ENCODE measurements around the gene PTPRN2.

Gene PTPRN2

DNA sequence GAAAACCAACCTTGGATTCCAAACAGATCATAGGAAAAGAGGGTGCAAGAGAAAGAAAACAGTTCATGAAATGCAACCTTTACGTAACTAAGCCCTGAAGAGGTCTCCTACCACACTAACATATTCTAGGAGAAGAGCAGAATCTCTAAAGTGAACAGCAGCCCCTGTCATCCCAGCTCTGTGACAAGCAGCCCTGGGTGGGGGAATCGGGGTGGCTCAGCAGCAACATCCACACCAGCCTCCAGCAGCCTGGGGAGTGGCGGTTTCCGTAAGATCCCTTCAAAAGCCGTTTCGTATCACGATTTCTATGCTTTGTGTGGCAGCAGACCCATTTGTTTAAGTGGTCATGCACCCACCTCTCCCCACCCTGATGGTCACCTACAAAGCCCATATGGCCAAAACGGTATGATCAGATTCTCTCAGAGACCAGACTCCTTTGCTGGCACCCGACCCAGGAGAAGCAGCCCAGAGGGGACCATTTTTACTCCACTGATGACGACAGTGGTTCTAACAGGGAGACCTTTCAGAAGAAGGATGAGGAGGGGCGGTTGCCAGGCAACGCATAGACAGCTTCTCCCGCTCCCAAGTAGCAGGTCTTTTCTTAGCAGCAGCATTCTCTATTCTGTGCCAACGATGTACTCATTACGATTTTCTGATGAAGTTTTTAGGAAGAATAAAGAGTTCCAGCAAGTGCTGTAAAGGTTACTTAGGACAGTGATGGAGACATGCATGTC lies 950.2 kb downstream of the PTPRN2 start:
- no peak for DNase-seq

DNA sequence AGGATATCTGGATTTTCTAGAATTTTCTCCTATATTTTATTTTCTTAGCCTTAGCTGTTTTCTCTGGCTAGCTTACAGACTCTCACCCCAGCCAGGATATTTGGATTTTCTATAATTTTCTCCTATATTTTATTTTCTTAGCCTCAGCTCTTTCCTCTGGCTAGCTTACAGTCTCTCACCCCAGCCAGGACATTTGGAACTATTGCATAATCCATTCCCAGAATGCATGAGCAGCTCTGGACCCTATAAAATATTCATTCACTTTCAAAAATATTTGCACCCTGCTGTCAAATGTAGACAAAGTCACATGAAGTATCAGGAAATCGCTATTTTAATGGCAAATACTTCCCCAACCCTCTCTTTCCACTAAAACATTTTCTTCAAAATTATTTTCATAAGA lies 952.0 kb downstream of the PTPRN2 start:
- DNase-seq = no peak

DNA sequence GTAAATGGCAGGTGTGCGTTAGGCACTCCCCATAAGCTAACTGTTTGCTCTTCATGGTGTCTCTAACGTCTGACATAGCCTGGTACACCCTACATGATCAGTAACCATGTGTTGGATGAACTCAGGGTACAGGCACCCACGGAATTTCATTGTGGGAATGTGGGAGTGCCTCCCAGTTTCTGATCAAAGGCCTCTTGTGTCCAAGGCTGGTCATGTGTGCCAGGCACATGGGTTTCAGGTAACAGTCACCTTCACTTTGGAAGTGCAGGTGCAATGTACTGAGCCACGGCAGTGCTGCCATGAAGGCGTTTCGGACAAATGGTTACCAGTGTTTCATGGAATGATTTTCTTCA lies 952.5 kb downstream of the PTPRN2 start:
- no peak for DNase-seq

DNA sequence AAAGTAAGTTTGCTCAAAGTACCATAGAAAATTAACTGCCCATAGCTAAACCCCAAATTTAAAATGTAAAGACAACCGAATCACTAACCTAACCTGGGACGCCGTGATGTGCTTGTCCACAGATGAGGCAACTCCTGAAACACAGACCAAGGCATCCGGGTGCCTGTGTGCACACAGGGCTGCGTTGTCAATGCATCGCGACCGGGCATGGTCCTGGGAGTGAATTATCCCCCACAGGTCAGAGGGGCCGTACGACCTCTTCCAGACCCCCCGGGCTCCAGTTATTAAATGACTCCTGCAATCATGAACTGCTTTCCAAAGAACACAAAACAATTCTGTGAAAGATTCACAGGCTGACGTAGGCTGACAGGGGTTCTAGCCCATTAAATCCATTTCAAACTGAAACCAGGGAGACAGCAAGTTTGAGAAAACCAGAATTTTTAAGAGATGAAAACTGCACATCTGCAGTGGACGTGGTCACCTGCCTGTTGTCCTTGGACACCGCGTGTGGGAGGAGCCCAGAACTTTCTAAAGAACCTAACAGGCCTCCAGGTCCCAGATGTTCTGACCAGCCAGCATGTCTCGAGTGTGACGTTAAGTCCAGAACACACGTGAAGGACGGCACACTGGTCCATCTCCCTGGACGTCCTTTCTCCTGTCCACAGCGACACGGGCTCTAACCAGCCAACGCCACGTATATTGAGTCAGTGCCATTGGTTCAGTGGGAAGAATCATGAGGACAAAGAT lies 953.0 kb downstream of the PTPRN2 start:
- no peak for DNase-seq

DNA sequence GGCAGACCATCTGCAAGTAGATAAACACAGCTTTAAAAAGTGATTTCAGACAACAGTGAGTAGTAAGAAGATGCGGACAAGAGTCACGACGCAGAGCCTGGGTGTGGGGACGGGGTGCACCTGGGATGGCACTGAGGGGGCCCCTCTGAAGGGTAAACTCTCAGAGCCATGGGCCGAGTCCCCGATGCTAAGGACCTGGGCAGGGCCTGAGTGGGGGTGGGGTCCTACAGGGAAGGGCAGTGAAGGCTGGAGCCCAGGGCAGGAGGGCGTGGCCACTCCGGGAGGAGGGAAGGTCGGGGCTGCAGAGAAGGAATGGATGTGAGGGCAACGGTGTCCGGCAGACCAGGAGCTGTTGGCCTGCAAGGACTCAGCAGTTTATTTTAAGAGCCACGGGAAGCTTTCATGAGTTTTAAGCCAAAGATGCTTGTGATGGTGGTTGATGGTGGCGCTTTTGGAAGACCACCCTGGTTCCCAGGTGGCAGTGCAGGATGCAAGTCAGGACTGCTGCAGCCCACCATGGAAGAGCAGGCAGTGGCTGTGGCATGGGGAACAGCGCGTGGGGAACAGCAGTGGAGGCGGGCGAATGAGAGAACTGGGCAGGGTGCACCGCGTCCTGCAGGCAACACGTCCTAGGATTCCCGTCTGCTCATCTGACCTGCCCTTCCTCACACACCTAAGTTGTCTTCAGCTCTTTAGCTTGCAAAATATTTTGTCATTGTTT lies 954.0 kb downstream of the PTPRN2 start:
- DNase-seq = no peak

DNA sequence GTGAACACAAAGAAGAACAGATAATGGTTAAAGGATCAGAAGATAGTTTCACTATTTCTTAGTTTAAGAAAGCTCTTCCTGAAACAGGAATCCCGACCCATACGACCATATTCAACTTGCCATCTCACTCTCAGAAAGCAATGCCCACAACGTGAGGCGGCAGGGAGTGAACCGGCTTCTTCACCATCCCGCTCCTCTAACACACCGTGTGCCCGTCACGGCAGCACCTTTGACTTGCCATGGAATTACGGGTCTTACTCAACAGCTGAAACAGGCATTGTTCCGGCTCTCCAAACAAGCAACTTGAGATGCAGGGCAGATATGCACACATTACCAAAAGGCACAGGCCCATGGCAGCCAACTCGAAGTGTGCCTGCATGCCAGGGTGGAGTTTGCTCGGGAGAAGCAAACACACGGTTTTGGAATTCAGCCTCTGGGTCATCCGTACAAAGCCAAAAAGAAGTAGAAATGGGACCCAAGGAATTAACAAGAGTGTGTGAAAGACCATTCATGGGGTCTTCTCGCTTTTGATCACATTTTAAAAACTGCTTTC lies 957.2 kb downstream of the PTPRN2 start:
- DNase-seq = no peak

DNA sequence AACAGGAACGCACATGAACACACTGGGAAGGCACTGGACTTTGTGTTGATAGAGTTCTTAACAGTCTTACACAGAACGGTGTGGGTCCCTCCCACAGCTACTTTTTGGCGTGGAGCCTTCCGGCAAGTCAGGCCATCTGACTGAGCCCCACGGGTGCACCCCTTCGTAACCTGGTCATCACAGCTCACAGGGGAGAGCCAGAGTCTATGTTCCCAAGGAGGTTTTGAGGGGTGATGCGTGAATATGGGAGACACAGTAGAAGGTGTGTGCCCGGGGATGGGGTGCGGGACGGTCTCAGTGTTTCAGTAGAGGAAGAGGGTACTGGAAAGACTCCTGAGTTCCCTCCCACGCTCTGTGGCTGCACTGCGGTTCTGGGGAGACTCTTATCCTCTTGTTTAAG lies 959.2 kb downstream of the PTPRN2 start:
- DNase-seq = no peak

DNA sequence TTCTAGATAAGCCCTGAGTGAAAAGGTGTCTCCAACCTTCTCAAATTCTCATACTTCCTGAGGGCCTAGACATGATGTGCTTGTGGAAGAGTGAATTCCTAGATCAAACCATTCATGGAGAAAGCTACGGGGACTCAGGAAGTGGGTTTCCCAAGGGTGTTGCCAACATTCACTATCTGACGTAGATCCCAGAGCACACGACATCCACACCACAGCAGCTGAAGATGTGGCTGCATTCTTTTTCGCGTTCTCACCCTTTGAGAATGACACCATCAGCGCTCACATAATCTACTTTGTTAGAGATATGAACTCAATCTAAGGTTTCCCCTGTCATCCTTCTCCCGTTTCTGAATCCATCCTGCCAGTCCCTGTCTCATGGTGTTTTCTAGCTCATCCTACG lies 960.0 kb downstream of the PTPRN2 start:
- no peak for DNase-seq

DNA sequence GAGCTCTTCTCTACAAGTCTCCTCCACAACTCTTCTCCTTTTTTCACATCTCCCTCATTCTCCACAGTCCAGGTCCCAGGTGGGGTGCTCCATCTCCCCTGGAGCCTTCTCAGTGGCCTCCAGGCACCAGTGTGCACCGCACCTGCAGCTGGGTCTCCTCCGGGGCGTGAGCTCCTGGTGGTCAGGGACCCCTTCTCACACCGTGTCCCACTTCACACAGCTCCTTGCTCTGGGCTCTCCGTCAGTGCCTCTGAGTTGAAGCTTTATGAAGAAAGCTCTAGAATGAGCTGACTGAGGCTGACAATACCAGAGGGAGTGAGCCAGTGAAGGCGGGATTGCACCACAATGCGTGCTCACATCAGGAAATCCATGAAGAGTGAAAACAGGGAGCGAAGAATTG lies 960.6 kb downstream of the PTPRN2 start:
- no peak for DNase-seq

DNA sequence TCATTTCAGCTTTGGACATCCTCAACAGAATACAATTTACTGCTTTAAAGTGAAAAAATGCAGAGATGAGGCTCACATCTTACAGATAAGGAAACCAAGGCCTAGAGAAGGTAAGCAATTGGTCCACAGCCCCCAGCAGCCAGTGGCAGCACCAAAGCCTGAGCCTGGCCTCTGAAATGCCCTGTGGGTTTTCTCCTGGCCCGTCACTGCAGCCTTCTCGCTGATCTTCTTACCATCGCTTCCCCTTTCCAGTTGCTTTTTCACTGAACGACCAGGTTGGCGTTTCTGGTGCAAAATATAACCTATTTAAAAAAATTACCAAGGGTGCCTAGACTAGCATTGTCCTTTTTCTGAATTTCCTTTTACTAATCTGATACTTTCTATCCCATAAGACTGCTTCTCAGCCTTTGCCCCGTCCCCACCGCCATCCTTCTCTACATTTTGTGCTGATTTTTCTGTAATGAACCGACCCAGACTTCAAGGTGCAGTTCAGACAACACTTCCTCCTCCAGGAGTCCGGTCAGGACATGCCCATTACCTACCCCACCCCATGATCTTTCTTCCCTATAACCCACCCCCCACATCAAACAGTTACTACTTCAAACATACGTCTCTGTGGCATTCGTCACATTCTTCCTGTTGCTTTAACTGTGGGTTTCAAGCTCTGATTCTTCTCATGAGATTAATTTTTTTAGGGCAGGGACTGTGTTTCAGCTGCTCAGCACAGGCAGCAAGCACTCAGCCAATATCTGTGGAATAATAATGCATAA lies 961.5 kb downstream of the PTPRN2 start:
- DNase-seq = no peak

DNA sequence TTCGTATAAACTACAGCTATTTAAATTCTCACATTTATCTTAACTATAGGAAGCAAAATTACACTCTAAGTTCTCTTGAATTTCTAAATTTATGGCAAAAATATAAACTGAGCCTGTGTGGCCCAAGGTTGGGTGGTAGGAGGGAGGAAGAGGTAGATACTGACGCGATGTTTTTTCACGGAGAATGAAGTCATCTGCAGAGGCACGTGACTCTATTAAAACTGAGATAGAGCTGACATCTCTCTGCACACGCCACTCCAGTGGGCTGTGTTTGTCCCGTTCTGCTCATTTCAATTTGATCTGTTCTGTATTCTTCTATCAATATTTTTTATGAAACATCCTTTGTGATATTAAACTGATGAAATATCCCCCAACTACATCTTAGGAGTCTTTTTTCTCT lies 964.1 kb downstream of the PTPRN2 start:
- DNase-seq = no peak

DNA sequence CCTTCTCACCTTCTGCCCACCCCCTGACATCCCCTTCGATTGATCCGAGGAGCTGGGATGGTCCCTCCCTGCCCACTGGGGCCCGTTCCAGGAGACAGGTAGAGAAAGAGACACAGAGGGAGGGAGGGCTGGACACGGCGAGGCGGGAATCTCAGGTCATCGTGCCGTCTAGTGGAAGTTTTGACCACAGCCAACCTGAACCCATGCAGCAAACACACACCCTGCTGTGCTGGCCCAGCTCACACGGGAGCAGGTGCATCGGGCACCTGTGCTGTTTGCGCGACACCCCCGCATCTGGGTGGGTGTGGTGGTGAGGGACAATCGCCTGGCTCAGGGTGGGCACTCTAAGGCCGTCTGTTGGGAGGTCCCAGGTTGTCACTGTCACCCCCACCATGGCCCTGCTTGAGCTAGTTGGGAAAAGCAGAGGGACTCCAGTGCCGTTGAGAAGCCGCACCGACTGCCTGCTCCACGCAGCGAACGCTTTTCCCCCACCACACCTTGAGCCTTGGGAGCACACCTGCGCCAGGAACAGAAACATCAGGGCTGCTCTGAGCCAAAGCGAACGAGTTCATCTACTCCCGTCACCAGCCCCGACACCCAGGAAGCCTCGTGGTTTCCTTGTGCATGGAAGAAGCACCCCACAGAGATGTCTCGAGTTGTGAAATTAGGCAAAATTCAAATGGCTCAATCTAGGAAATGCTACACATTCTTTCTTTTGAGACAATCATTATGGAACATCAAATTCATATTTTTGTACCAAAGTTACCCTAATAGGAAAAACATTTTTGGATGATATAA lies 965.0 kb downstream of the PTPRN2 start:
- DNase-seq = no peak

DNA sequence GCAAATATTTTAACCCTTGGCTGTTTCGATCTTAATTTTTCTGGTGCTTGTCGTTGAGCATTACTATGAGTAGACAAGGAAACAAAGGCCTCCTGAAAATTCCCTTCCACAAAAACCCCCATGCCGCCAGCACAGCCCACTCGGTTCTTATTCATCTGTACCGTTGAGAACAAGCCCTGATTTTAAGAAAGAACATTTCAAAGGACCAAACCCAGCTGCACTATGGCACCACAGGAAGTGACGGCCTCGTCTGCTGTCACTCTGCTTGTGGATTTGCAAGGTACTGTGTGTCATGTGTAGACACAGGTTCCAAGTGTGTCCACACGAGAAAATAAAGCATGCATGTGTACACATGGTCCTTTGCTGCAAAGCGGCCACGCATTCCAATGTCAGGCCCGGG lies 965.6 kb downstream of the PTPRN2 start:
- DNase-seq = no peak

DNA sequence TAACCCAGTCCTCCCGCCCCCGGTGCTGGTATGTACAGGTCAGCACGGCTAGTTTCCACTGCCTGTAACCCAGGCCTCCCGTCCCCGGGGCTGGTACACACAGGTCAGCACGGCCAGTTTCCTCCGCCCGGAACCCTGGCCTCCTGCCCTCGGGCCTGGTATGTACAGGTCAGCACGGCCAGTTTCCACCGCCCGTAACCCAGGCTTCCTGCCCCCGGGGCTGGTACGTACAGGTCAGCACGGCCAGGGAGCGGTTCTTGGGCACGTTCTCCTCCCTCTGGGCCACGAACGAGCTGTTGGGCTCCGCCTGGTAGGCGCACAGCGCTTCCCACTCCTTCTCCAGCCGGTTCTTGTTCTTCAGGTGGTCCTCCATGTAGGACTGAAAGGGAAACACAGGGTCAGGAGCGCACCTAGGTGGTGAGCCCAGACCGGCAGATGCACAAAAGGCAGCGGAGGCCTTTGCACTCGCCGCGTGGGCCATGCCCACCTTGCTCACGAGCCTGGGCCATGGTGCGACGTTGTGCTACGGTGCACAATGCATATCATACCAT lies 966.4 kb downstream of the PTPRN2 start:
- DNase-seq = no peak

DNA sequence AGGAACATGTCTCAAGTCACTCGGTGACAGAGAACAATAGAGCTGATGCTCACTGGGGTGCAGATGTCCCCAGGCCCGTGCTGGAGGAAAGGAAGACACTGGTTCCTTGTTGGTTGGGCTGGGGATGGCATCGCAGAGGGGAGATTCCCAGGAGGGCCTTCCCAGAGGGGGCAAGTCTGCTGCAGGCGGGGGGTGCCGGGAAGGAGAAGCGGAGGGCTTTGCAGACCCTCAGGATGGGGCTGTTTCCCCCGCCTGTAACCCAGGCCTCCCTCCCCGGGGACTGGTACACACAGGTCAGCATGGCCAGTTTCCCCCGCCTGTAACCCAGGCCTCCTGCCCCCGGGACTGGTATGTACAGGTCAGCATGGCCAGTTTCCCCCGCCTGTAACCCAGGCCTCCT lies 967.0 kb downstream of the PTPRN2 start:
- no peak for DNase-seq

DNA sequence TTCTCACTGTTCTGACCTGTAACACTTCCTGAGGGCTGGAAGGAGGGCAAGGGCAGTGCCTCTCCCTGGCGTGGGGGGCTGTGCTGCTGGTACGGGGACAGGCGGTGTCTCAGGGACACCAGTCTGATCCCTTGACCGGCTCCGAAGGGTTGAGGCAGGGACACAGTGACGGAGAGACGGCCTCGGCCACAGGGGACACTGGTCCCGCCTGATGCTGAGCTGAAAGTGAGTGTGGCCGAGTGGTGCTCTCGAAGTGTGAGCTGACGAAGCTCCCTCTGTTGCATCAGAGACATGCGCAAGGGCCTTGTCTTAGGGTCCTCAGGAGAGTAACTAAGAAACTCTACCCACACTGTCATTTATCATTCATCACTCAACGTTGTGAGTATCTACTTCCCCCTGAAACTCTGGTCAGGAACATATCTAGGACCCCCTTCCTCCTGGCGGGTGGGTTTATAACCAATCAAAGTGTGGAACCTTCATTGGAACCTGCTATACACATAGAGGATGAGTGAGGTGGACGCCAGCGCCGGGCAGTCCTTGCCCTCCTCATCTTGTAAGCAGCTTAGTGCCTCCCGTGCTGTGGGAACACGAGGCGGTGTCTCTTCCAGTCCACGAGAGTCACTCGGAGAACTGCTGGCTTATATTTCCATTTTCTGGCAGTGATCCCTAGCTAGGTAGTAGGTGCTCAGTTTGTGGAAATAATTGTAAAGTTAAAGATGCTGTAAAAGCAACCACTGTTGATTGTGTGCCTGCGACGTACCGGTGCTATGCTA lies 967.7 kb downstream of the PTPRN2 start:
- DNase-seq = no peak

DNA sequence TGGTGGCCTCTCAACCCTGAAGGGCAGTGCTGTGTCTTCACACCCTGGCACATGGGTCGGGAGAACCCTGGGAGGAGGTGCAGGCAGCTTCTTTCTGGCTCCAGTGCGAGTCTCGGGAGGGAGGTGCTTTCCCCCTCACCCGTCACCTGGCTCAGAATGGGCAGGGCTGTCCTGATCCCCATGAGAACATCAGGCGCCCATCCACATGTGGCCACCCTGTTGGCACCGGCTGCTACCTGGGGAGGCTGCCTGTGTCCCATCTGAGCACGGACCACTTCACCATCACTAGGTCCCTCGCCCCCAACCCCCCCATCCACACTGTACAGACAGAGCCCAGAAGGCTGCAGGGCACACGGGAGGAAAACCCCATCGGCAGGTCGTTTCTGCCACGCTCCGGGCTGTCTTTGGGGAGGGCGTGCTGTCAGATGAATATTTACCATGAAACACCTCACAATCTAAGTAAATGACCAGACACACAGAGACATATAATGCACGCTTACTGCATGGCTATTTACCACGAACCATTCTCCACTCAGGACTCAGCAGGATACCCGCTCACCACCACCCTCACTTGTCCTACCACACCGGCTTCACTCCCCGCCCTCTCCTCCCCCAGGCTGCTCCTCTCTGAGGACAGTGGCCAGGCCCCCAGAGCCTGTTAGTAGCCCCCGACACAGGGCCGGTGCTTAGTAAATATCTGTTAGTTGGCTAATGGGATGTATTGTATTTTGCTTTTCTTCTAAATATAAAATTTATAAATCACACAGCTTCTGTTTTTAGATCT lies 968.6 kb downstream of the PTPRN2 start:
- DNase-seq = no peak

DNA sequence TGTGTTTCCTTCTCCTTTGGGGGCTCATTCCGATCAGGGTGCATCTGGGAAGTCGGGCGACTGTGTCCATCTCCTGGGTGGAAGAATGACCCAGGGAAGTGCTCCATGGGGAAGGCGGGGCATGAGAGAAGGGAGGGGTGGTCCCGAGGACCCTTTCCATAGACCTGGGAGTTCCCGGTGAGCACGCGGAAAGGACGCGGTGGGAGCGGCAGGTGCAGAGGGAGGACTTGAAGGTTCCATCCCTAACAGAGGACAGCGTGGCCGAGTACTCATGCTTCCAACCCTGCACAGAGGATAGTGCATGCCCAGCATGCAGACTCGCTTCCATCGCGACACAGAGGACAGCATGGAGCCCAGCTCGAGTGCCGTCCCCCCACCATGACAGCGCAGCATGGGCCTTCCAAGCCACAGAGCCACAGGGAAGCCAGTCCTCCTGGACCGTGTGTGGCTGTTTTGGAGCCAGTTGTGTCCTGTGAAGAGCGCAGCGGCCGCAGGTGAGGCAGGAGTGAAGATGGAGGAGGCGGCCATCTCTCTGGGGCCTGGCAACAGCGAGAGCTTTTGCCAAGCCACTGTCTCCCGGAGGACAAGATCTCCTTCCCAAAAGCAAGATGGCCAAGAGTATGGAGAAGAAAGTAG lies 969.4 kb downstream of the PTPRN2 start:
- DNase-seq = no peak

DNA sequence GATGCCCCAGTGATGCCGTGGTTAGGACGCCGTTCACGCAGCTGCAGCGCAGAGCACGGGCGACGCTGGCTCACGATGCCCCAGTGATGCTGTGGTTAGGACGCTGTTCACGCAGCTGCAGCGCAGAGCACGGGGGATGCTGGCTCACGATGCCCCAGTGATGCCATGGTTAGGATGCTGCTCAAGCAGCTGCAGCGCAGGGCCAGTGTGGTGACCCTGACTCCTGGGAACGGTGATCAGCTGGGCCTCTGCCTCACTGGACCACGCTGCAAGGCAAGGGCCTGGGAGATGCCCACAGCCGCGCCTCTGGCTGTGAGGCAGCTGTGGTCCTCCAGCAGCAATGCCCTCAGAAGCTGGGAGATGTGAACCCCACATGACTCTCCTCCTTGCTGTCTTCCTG lies 970.2 kb downstream of the PTPRN2 start:
- no peak for DNase-seq

DNA sequence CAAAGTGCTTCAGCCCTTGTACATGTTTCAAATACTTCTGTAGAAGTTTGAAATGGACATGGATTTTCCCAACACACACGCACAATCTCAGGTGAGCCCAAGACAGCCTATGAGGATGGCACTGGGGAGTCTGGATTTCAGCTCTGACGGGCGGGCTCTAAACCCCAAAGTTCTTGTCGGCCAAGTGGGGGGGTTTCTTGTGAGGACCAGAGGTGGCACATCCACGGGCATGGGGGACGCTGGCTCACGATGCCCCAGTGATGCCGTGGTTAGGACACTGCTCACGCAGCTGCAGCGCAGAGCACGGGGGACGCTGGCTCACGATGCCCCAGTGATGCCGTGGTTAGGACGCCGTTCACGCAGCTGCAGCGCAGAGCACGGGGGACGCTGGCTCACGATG lies 970.7 kb downstream of the PTPRN2 start:
- DNase-seq = no peak

All from effector CD4-positive, alpha-beta T cell (primary cell).